Endothelial cell of umbilical vein (primary cell): ENCODE measurements around the gene RPF1. TPM values are rescaled to one million over a fixed set of nuclear protein-coding genes. Genes with fewer than 3 reads are reported as not detected.

Experiments used
- BruUV-seq: library from RNA; stranded (reverse); fragments of 400-500 nt; replicated peaks from 2 replicates; lab custom pipeline; 2021; lab: Mats Ljungman, UMichigan
- CTCF ChIA-PET: fragments of 300-600, 350-600 bp; sonication (Branson Sonifier 250); formaldehyde crosslinking; loops from one replicate; lab custom pipeline; 2021; ENCODE audit warnings: antibody characterized with exemption, inconsistent platforms; lab: Charles Lee
- POLR2A ChIA-PET: fragments of 300-600, 350-600 bp; sonication (Branson Sonifier 250); formaldehyde crosslinking; loops from one replicate; lab custom pipeline; 2021; ENCODE audit warnings: antibody characterized with exemption, inconsistent platforms; lab: Charles Lee
- DNase-seq: peaks from one replicate; pipeline ENCODE4 v3.0.0-alpha.2; 2011; ENCODE audit warnings: low read depth, low spot score
- FAIRE-seq: peaks from 2 replicates; lab custom pipeline; 2011; peaks lifted over from hg19 to GRCh38; lab: Jason Lieb, UNC
- H2AFZ ChIP-seq: 2 replicates; pipeline ENCODE4 v1.6.0; 2012; ENCODE audit warnings: low read depth, low read length, control low read depth, inconsistent platforms
- H3K27ac ChIP-seq: 2 replicates; pipeline ENCODE4 v1.5.1; 2011; ENCODE audit warnings: low read depth, mild to moderate bottlenecking, control low read depth, low read length, moderate library complexity; ENCODE audit not compliant: insufficient read depth
- H3K27me3 ChIP-seq, 2 experiments: 2 replicates each; pipeline versions ENCODE4 v1.6.0 to v1.6.1; 2011; ENCODE audit warnings: low read length in 2 of 2, mixed read lengths in 1 of 2; ENCODE audit not compliant: control insufficient read depth in 2 of 2, insufficient read depth in 2 of 2
- H3K36me3 ChIP-seq, 2 experiments: 2 replicates in 1 of 2; 3 replicates in 1 of 2; pipeline ENCODE4 v1.5.1; 2011; ENCODE audit warnings: low read length in 2 of 2, mild to moderate bottlenecking in 1 of 2, moderate library complexity in 1 of 2; ENCODE audit not compliant: control insufficient read depth in 2 of 2, insufficient read depth in 2 of 2; ENCODE audit errors: extremely low read depth in 1 of 2
- H3K4me1 ChIP-seq: 3 replicates; pipeline ENCODE4 v1.5.1; 2011; ENCODE audit warnings: mild to moderate bottlenecking, low read length; ENCODE audit not compliant: control insufficient read depth, insufficient read depth; ENCODE audit errors: extremely low read depth
- H3K4me2 ChIP-seq: 2 replicates; pipeline ENCODE4 v1.6.1; 2011; ENCODE audit warnings: low read length, control low read depth, mixed read lengths; ENCODE audit not compliant: insufficient read depth
- H3K4me3 ChIP-seq, 3 experiments: fragments of 200-600 bp in 1 of 3; sonication (generic), shearing (Covaris generic) in 1 of 3; replicated peaks in 1 of 3; 2 replicates each; pipeline ENCODE4 v1.5.1; 2011 to 2016; ENCODE audit warnings: control low read depth in 3 of 3, low read length in 3 of 3, mild to moderate bottlenecking in 2 of 3, inconsistent platforms in 1 of 3, low read depth in 1 of 3, moderate library complexity in 1 of 3; ENCODE audit not compliant: insufficient read depth in 1 of 3
- H3K79me2 ChIP-seq: 2 replicates; pipeline ENCODE4 v1.6.0; 2012; ENCODE audit warnings: low read length, inconsistent platforms; ENCODE audit not compliant: control insufficient read depth, insufficient read depth
- H3K9ac ChIP-seq: replicated peaks from 2 replicates; pipeline ENCODE3; 2011; ENCODE audit warnings: low read length, control low read depth; ENCODE audit not compliant: insufficient read depth; ENCODE audit errors: extremely low read depth
- H3K9me1 ChIP-seq: replicated peaks from 3 replicates; pipeline ENCODE4 v1.6.0; 2011; ENCODE audit warnings: mild to moderate bottlenecking, low read length; ENCODE audit not compliant: control insufficient read depth, insufficient read depth; ENCODE audit errors: extremely low read depth
- H3K9me3 ChIP-seq: replicated peaks from 2 replicates; pipeline ENCODE4 v1.5.1; 2012; ENCODE audit warnings: low read length, inconsistent platforms; ENCODE audit not compliant: control insufficient read depth, insufficient read depth
- H4K20me1 ChIP-seq: replicated peaks from 2 replicates; pipeline ENCODE3; 2011; ENCODE audit warnings: mild to moderate bottlenecking, low read length; ENCODE audit not compliant: control insufficient read depth, insufficient read depth; ENCODE audit errors: extremely low read depth
- EZH2 ChIP-seq: IDR thresholded peaks from 2 replicates; pipeline ENCODE4 v1.6.1; 2012; ENCODE audit warnings: borderline replicate concordance, low read depth, mild to moderate bottlenecking, moderate library complexity, low read length, inconsistent platforms; ENCODE audit not compliant: severe bottlenecking
- FOS ChIP-seq: IDR thresholded peaks from 2 replicates; pipeline ENCODE4 v1.6.1; 2011; ENCODE audit warnings: mild to moderate bottlenecking, low read length, moderate library complexity, borderline replicate concordance; ENCODE audit not compliant: insufficient read depth
- GATA2 ChIP-seq: IDR thresholded peaks from 2 replicates; pipeline ENCODE4 v1.7.0; 2011; ENCODE audit warnings: low read depth, mild to moderate bottlenecking, moderate library complexity, mixed read lengths, low read length; ENCODE audit not compliant: insufficient read length, insufficient read depth
- JUN ChIP-seq: IDR thresholded peaks from 2 replicates; pipeline ENCODE4 v1.6.1; 2011; ENCODE audit warnings: borderline replicate concordance, low read depth; ENCODE audit not compliant: insufficient read length, insufficient read depth
- MYC ChIP-seq: IDR thresholded peaks from one replicate; pipeline ENCODE4 v1.6.1; 2011; ENCODE audit warnings: mild to moderate bottlenecking, low read depth, low read length
- POLR2A ChIP-seq: IDR thresholded peaks from 2 replicates; pipeline ENCODE4 v1.6.1; 2012; ENCODE audit warnings: low read depth, mild to moderate bottlenecking, control low read depth, low read length
- POLR2AphosphoS5 ChIP-seq: IDR thresholded peaks from 2 replicates; pipeline ENCODE4 v1.6.1; 2012; ENCODE audit warnings: low read depth, mild to moderate bottlenecking, control low read depth, low read length, moderate library complexity; ENCODE audit not compliant: insufficient read depth
- dilution Hi-C: fragments of 300-500 bp; cut with MboI; formaldehyde crosslinking; loops from one replicate; pipeline ENCODE4 v1.15.0; 2019; ENCODE audit warnings: low sequenced_read_pairs; ENCODE audit not compliant: extremely low pct_ligation_motif_present
- intact Hi-C: fragments of 100-400 bp; cut with micrococcal nuclease; formaldehyde crosslinking; loops from one replicate; pipeline ENCODE4 v1.10.0; 2022
- polyA plus RNA-seq, 4 experiments: library from polyadenylated mRNA; depleted of rRNA in 3 of 4; stranded (reverse) in 3 of 4; unstranded in 1 of 4; fragments of >200 nt; gene quantifications; 2 replicates each; pipeline versions ENCODE4 v1.2.1 to v1.2.3, GENCODE V29; 2011 to 2012; ENCODE audit warnings: missing spikeins in 1 of 4
- total RNA-seq: library from RNA; stranded (reverse); gene quantifications from 2 replicates; pipeline ENCODE4 v1.2.3, GENCODE V29; 2021
- TF ChIP-seq, protein P1 (sequence below): IDR thresholded peaks from 2 replicates; pipeline ENCODE4 v1.6.1; 2011; ENCODE audit not compliant: insufficient read depth, insufficient read length
- TF ChIP-seq, protein P2 (sequence below), 2 donors: IDR thresholded peaks; 1 replicate in 1 of 2; 2 replicates in 1 of 2; pipeline ENCODE4 v1.5.1; 2011; ENCODE audit warnings: low read length in 2 of 2, mild to moderate bottlenecking in 2 of 2, moderate library complexity in 2 of 2, control low read depth in 1 of 2, inconsistent platforms in 1 of 2, low read depth in 1 of 2; ENCODE audit not compliant: insufficient read depth in 1 of 2; ENCODE audit errors: extremely low read depth in 1 of 2

The RPF1 gene
- total and polyA plus RNA-seq, 2 donors (not counting 3 experiments of a cell fraction or from before 2014, with no cell fraction given), result 15.3 to 32.6 TPM

GRCh38 chr1:84479998-84480397, 932 bp downstream of the RPF1 start:
- Histone ChIP-seq H3K4me1 (peaks cover 17% of the 10 kb centered on the region), H3K4me2 (peak overlapping the region; percentile 99), H3K4me3 (peak overlapping the region; percentile 59 to 95 (median 64)), H3K9ac (peak overlapping the region; percentile 81), H4K20me1 (no peaks in the 10 kb centered on the region), H3K36me3 (peaks cover 0 to 5% of the 10 kb centered on the region in 2 experiments), H3K9me3 (no peaks in the 10 kb centered on the region), H3K79me2 (peaks cover 25% of the 10 kb centered on the region), H3K27ac (peak overlapping the region; percentile 66), H2AFZ (peak overlapping the region; percentile 98), H3K27me3 (no peaks in the 10 kb centered on the region), H3K9me1 (no peaks in the 10 kb centered on the region)
- DNase-seq (no peak), FAIRE-seq (no peak)
- TF ChIP-seq, protein P1, sequence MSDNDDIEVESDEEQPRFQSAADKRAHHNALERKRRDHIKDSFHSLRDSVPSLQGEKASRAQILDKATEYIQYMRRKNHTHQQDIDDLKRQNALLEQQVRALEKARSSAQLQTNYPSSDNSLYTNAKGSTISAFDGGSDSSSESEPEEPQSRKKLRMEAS, result no peak
- TF ChIP-seq JUN, result no peak
- CTCF ChIA-PET, result interaction anchor here (0.8 to 1.9 kb wide), 10 partner anchors 18 to 357 kb away, joined by 3 to 18 read pairs (median 4); no protein-coding TSS in a partner anchor
- no TSS peak for BruUV-seq
- intact Hi-C loops, result loop anchor here (1.0 kb wide), 5 partner anchors 26 to 124 kb away; partner anchors contain the start of genes GNG5 and SPATA1
- POLR2A ChIA-PET, result interaction anchor here (0.7 to 0.8 kb wide), 2 partner anchors 26 to 124 kb away, joined by 3 read pairs; partner anchors contain the start of genes GNG5 and SPATA1
- dilution Hi-C loops, result no loop called here

- peaks cover 0 to 5% of the 10 kb centered on the region in 2 experiments for H3K36me3 ChIP-seq
- CTCF ChIA-PET, result interaction anchor here (0.7 to 1.9 kb wide), 8 partner anchors 32 to 358 kb away, joined by 3 to 18 read pairs (median 3); no protein-coding TSS in a partner anchor
- DNase-seq (no peak), FAIRE-seq (no peak)
- intact Hi-C loops (no loop called here), dilution Hi-C loops (no loop called here)
- H3K9me1 ChIP-seq, result no peaks in the 10 kb centered on the region
- H3K9ac ChIP-seq, result no peak overlapping the region
- no peak overlapping the region for H3K27ac ChIP-seq
- H3K4me3 ChIP-seq, result peak overlapping the region in 1 of 3 experiments; percentile 95
- no TSS peak for BruUV-seq
- TF ChIP-seq FOS (no peak), JUN (no peak), EZH2 (no peak), POLR2A (no peak), MYC (no peak), GATA2 (no peak), POLR2AphosphoS5 (no peak)
- TF ChIP-seq, protein P2, sequence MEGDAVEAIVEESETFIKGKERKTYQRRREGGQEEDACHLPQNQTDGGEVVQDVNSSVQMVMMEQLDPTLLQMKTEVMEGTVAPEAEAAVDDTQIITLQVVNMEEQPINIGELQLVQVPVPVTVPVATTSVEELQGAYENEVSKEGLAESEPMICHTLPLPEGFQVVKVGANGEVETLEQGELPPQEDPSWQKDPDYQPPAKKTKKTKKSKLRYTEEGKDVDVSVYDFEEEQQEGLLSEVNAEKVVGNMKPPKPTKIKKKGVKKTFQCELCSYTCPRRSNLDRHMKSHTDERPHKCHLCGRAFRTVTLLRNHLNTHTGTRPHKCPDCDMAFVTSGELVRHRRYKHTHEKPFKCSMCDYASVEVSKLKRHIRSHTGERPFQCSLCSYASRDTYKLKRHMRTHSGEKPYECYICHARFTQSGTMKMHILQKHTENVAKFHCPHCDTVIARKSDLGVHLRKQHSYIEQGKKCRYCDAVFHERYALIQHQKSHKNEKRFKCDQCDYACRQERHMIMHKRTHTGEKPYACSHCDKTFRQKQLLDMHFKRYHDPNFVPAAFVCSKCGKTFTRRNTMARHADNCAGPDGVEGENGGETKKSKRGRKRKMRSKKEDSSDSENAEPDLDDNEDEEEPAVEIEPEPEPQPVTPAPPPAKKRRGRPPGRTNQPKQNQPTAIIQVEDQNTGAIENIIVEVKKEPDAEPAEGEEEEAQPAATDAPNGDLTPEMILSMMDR (IDR thresholded peaks at IDR 0.05; ENCODE audit: extremely low read depth in 1 of 2, insufficient read depth in 1 of 2, low read depth in 1 of 2, low read length in 2 of 2), result no peak
- TF ChIP-seq, protein P1, result no peak
- peak overlapping the region; percentile 99 for H3K4me2 ChIP-seq
- no peaks in the 10 kb centered on the region for H3K9me3 ChIP-seq
- POLR2A ChIA-PET, result no interaction called here
- H3K27me3 ChIP-seq, result no peaks in the 10 kb centered on the region
- H3K79me2 ChIP-seq, result peaks cover 30% of the 10 kb centered on the region
- no peak overlapping the region for H2AFZ ChIP-seq
- H3K4me1 ChIP-seq, result peaks cover 17% of the 10 kb centered on the region
- H4K20me1 ChIP-seq, result no peaks in the 10 kb centered on the region
These were observed 1.6 kb downstream of the RPF1 start for GRCh38 chr1:84480650-84481049.
